ENCODE results near the gene GATC. TPM values are rescaled to one million over a fixed set of nuclear protein-coding genes. Genes with fewer than 3 reads are reported as not detected.

GATC gene
- total RNA-seq, 1 donor from 2014 or later: 28.0 TPM

- H3K27ac Mint-ChIP-seq: no peak overlapping the region
These were observed 42.0 kb upstream of the GATC start for GRCh38 chr12:120404271-120404670.

GRCh38 chr12:120406069-120406468 lies 40.2 kb upstream of the GATC start:
- H3K4me1 Mint-ChIP-seq (ENCODE audit: low read depth): peaks cover 9% of the 10 kb centered on the region
- no peak overlapping the region for H3K27ac Mint-ChIP-seq
- H3K9me3 Mint-ChIP-seq (ENCODE audit: low read depth): no peaks in the 10 kb centered on the region
- TF ChIP-seq CTCF (IDR thresholded peaks at IDR 0.05; ENCODE audit: unreplicated experiment): no peak
- no peaks in the 10 kb centered on the region for H3K36me3 Mint-ChIP-seq (ENCODE audit: insufficient read depth)
- no peak for DNase-seq (ENCODE audit: low spot score, unreplicated experiment)
- H3K27me3 Mint-ChIP-seq: no peaks in the 10 kb centered on the region
- H3K4me3 Mint-ChIP-seq (ENCODE audit: low read depth): no peak overlapping the region

More at GRCh38 chr12:120404271-120404670, 42.0 kb upstream of the GATC start:
- no peak for DNase-seq (ENCODE audit: low spot score, unreplicated experiment)
- no peaks in the 10 kb centered on the region for H3K9me3 Mint-ChIP-seq (ENCODE audit: low read depth)
- no peaks in the 10 kb centered on the region for H3K27me3 Mint-ChIP-seq
- no peaks in the 10 kb centered on the region for H3K36me3 Mint-ChIP-seq (ENCODE audit: insufficient read depth)
- H3K4me3 Mint-ChIP-seq (ENCODE audit: low read depth): no peak overlapping the region
- H3K4me1 Mint-ChIP-seq (ENCODE audit: low read depth): peaks cover 12% of the 10 kb centered on the region
- TF ChIP-seq CTCF (IDR thresholded peaks at IDR 0.05; ENCODE audit: unreplicated experiment): no peak

- Mint-ChIP-seq H3K27ac (no peak overlapping the region), H3K27me3 (no peaks in the 10 kb centered on the region), H3K4me1 (ENCODE audit: low read depth) (peaks cover 9% of the 10 kb centered on the region), H3K36me3 (ENCODE audit: insufficient read depth) (no peaks in the 10 kb centered on the region), H3K9me3 (ENCODE audit: low read depth) (no peaks in the 10 kb centered on the region), H3K4me3 (ENCODE audit: low read depth) (no peak overlapping the region)
- no peak for TF ChIP-seq CTCF (IDR thresholded peaks at IDR 0.05; ENCODE audit: unreplicated experiment)
- DNase-seq (ENCODE audit: low spot score, unreplicated experiment): no peak
These were observed 39.7 kb upstream of the GATC start for GRCh38 chr12:120406553-120406952.

- Mint-ChIP-seq H3K27ac (no peak overlapping the region), H3K36me3 (ENCODE audit: insufficient read depth) (no peaks in the 10 kb centered on the region), H3K9me3 (ENCODE audit: low read depth) (no peaks in the 10 kb centered on the region), H3K4me3 (ENCODE audit: low read depth) (no peak overlapping the region), H3K4me1 (ENCODE audit: low read depth) (peaks cover 4% of the 10 kb centered on the region), H3K27me3 (no peaks in the 10 kb centered on the region)
- no peak for TF ChIP-seq CTCF (IDR thresholded peaks at IDR 0.05; ENCODE audit: unreplicated experiment)
- DNase-seq (ENCODE audit: low spot score, unreplicated experiment): no peak
These were observed 37.5 kb upstream of the GATC start for GRCh38 chr12:120408771-120409170.

- Mint-ChIP-seq H3K27ac (no peak overlapping the region), H3K36me3 (ENCODE audit: insufficient read depth) (no peaks in the 10 kb centered on the region)
These were observed 33.8 kb upstream of the GATC start for GRCh38 chr12:120412421-120412820.

More at GRCh38 chr12:120412421-120412820, 33.8 kb upstream of the GATC start:
- Mint-ChIP-seq H3K27me3 (no peaks in the 10 kb centered on the region), H3K4me1 (ENCODE audit: low read depth) (peaks cover 6% of the 10 kb centered on the region), H3K4me3 (ENCODE audit: low read depth) (no peak overlapping the region), H3K9me3 (ENCODE audit: low read depth) (no peaks in the 10 kb centered on the region)
- TF ChIP-seq CTCF (IDR thresholded peaks at IDR 0.05; ENCODE audit: unreplicated experiment): no peak
- no peak for DNase-seq (ENCODE audit: low spot score, unreplicated experiment)
